Fibroblast of lung (primary cell): ENCODE results near the gene P3H4. TPM values are rescaled to one million over a fixed set of nuclear protein-coding genes. Genes with fewer than 3 reads are reported as not detected.

ENCODE experiments used
- DNase-seq, 2 donors: peaks; one replicate each; pipeline versions ENCODE4 v3.0.0 to v3.0.0-alpha.2; 2010; ENCODE audit warnings: low read depth in 2 of 2
- H2AFZ ChIP-seq: 2 replicates; pipeline ENCODE4 v1.5.1; 2012; ENCODE audit warnings: low read length, control low read depth, inconsistent platforms
- H3K27ac ChIP-seq: 2 replicates; pipeline ENCODE4 v1.5.1; 2011; ENCODE audit warnings: low read length, control low read depth; ENCODE audit not compliant: insufficient read depth
- H3K27me3 ChIP-seq: 2 replicates; pipeline ENCODE4 v1.5.1; 2011; ENCODE audit warnings: mild to moderate bottlenecking, low read length; ENCODE audit not compliant: control insufficient read depth, insufficient read depth
- H3K36me3 ChIP-seq: 2 replicates; pipeline ENCODE4 v1.5.1; 2011; ENCODE audit warnings: low read length; ENCODE audit not compliant: control insufficient read depth, insufficient read depth
- H3K4me1 ChIP-seq: 2 replicates; pipeline ENCODE4 v1.5.1; 2011; ENCODE audit warnings: low read length; ENCODE audit not compliant: control insufficient read depth, insufficient read depth; ENCODE audit errors: extremely low read depth
- H3K4me2 ChIP-seq: 2 replicates; pipeline ENCODE4 v1.5.1; 2011; ENCODE audit warnings: low read length, control low read depth; ENCODE audit not compliant: insufficient read depth; ENCODE audit errors: extremely low read depth
- H3K4me3 ChIP-seq, 4 experiments: fragments of 200-600 bp in 1 of 4; sonication (generic) in 1 of 4; replicated peaks in 1 of 4; 2 replicates each; pipeline ENCODE4 v1.5.1; 2011 to 2016; ENCODE audit warnings: low read length in 4 of 4, low read depth in 3 of 4, mild to moderate bottlenecking in 3 of 4, control low read depth in 2 of 4, inconsistent platforms in 1 of 4, mixed read lengths in 1 of 4; ENCODE audit not compliant: insufficient read depth in 1 of 4; ENCODE audit errors: control extremely low read depth in 1 of 4
- H3K79me2 ChIP-seq: 2 replicates; pipeline ENCODE4 v1.5.1; 2012; ENCODE audit warnings: mild to moderate bottlenecking, low read length, inconsistent platforms; ENCODE audit not compliant: control insufficient read depth, insufficient read depth
- H3K9ac ChIP-seq: 2 replicates; pipeline ENCODE4 v1.5.1; 2011; ENCODE audit warnings: mild to moderate bottlenecking, low read length, control low read depth; ENCODE audit not compliant: insufficient read depth
- H3K9me3 ChIP-seq: 2 replicates; pipeline ENCODE4 v1.5.1; 2012; ENCODE audit warnings: low read depth, low read length; ENCODE audit not compliant: control insufficient read depth, insufficient read depth
- H4K20me1 ChIP-seq: 2 replicates; pipeline ENCODE4 v1.5.1; 2011; ENCODE audit warnings: low read length; ENCODE audit not compliant: control insufficient read depth, insufficient read depth; ENCODE audit errors: extremely low read depth
- CTCF ChIP-seq, 2 donors: IDR thresholded peaks in 1 of 2; conservative IDR thresholded peaks in 1 of 2; 1 replicate in 1 of 2; 2 replicates in 1 of 2; pipeline ENCODE4 v1.5.1; 2011 to 2012; ENCODE audit warnings: low read length in 2 of 2, control low read depth in 1 of 2, inconsistent platforms in 1 of 2, low read depth in 1 of 2, mild to moderate bottlenecking in 1 of 2
- EZH2 ChIP-seq: IDR thresholded peaks from 2 replicates; pipeline ENCODE4 v1.5.1; 2012; ENCODE audit warnings: low read length, control low read depth, mild to moderate bottlenecking; ENCODE audit errors: missing control alignments
- polyA plus RNA-seq, 2 donors: library from polyadenylated mRNA; depleted of rRNA in 1 of 2; stranded (reverse) in 1 of 2; unstranded in 1 of 2; fragments of >200 nt; gene quantifications; 2 replicates each; pipeline ENCODE4 v1.2.1, GENCODE V29; 2011 to 2012; ENCODE audit warnings: missing spikeins in 1 of 2
- total RNA-seq: library from RNA; depleted of rRNA; stranded (reverse); fragments of >200 nt; gene quantifications from 2 replicates; pipeline ENCODE4 v1.2.1, GENCODE V29; 2014

P3H4 gene
- total and polyA plus RNA-seq, 2 donors (not counting 1 experiment from before 2014, with no cell fraction given) = 36.8 to 37.0 TPM

GRCh38 chr17:41767324-41768042 is 44.3 kb downstream of the P3H4 start:
- Histone ChIP-seq H3K36me3 (no peaks in the 10 kb centered on the region), H3K4me1 (no peaks in the 10 kb centered on the region), H3K9ac (no peak overlapping the region), H3K79me2 (no peaks in the 10 kb centered on the region), H3K9me3 (no peaks in the 10 kb centered on the region), H2AFZ (no peak overlapping the region), H3K27me3 (no peaks in the 10 kb centered on the region), H3K4me3 (no peak overlapping the region), H3K27ac (no peak overlapping the region), H3K4me2 (no peak overlapping the region), H4K20me1 (no peaks in the 10 kb centered on the region)
- no peak for DNase-seq
- no peak for TF ChIP-seq CTCF (conservative IDR thresholded peaks at IDR 0.05 in 1 of 2, IDR thresholded peaks at IDR 0.05 in 1 of 2; ENCODE audit: low read depth in 1 of 2, low read length in 2 of 2)
- TF ChIP-seq EZH2 = no peak

DNA sequence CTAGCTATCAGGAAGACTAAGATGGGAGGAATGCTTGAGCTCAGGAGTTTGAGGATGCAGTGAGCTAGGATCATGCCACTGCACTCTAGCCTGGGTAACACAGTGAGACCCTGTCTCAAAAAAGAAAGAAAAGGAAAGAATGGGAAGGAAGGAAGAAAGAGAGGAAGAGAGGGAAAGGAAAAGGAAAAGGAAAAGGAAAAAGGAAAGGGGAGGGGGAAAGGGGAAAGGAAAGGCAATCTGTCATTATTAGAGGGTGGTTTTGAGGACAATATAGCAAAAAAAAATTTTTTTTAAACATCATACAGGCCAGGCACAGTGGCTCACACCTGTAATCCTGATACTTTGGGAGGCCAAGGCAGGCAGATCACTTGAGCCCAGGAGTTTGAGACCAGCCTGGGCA is 45.6 kb downstream of the P3H4 start:
- Histone ChIP-seq H3K4me3 (no peak overlapping the region), H3K27me3 (no peaks in the 10 kb centered on the region), H2AFZ (no peak overlapping the region), H3K79me2 (no peaks in the 10 kb centered on the region), H3K4me2 (no peak overlapping the region), H3K9ac (no peak overlapping the region), H4K20me1 (no peaks in the 10 kb centered on the region), H3K9me3 (no peaks in the 10 kb centered on the region), H3K27ac (no peak overlapping the region), H3K4me1 (no peaks in the 10 kb centered on the region), H3K36me3 (no peaks in the 10 kb centered on the region)
- DNase-seq = no peak
- TF ChIP-seq EZH2 (no peak), CTCF (conservative IDR thresholded peaks at IDR 0.05 in 1 of 2, IDR thresholded peaks at IDR 0.05 in 1 of 2; ENCODE audit: low read depth in 1 of 2, low read length in 2 of 2) (no peak)

- no peaks in the 10 kb centered on the region for H4K20me1 ChIP-seq
- no peak overlapping the region for H3K27ac ChIP-seq
- TF ChIP-seq EZH2 = no peak
- no peak for TF ChIP-seq CTCF (conservative IDR thresholded peaks at IDR 0.05 in 1 of 2, IDR thresholded peaks at IDR 0.05 in 1 of 2; ENCODE audit: low read depth in 1 of 2, low read length in 2 of 2)
- no peak overlapping the region for H2AFZ ChIP-seq
- no peak overlapping the region for H3K4me2 ChIP-seq
- H3K9ac ChIP-seq = no peak overlapping the region
- no peaks in the 10 kb centered on the region for H3K9me3 ChIP-seq
- no peaks in the 10 kb centered on the region for H3K79me2 ChIP-seq
- H3K4me3 ChIP-seq = no peak overlapping the region
- DNase-seq = no peak
- no peaks in the 10 kb centered on the region for H3K36me3 ChIP-seq
- H3K4me1 ChIP-seq = no peaks in the 10 kb centered on the region
- H3K27me3 ChIP-seq = no peaks in the 10 kb centered on the region
These were observed 48.4 kb downstream of the P3H4 start for GRCh38 chr17:41763327-41763726.
